Upper lobe of left lung (tissue), 6 donors: ENCODE measurements around the gene FAM222A. TPM values are rescaled to one million over a fixed set of nuclear protein-coding genes. Genes with fewer than 3 reads are reported as not detected.

ENCODE experiments used
- ATAC-seq, 2 donors: fragments of 200-7000 bp; cut with Tn5 transposase; one replicate each; pipeline ENCODE4 v1.9.1; 2022; ENCODE audit warnings: mild to moderate bottlenecking in 2 of 2, moderate library complexity in 2 of 2; ENCODE audit not compliant: low FRiP score in 2 of 2
- DNase-seq, 2 donors: peaks; one replicate each; pipeline ENCODE4 v3.0.0-alpha.2; 2019 to 2020
- H3K27ac ChIP-seq, 4 donors: fragments of 200-600 bp; sonication (generic); one replicate each; pipeline ENCODE4 v1.5.1; 2016 to 2019
- H3K27me3 ChIP-seq, 4 donors: fragments of 200-600 bp; sonication (generic); one replicate each; pipeline ENCODE4 v1.5.1; 2017 to 2019
- H3K36me3 ChIP-seq, 4 donors: fragments of 200-600 bp; sonication (generic); one replicate each; pipeline ENCODE4 v1.5.1; 2016 to 2019
- H3K4me1 ChIP-seq, 4 donors: fragments of 200-600 bp; sonication (generic); one replicate each; pipeline ENCODE4 v1.5.1; 2018 to 2019
- H3K4me3 ChIP-seq, 4 donors: fragments of 200-600 bp; sonication (generic); one replicate each; pipeline ENCODE4 v1.5.1; 2017 to 2019; ENCODE audit warnings: mild to moderate bottlenecking in 2 of 4, moderate library complexity in 1 of 4
- H3K9me3 ChIP-seq, 4 donors: fragments of 200-600 bp; sonication (generic); one replicate each; pipeline ENCODE4 v1.5.1; 2018 to 2019
- EP300 ChIP-seq, 4 donors: sonication (generic); formaldehyde crosslinking; IDR thresholded peaks; one replicate each; pipeline ENCODE4 v1.5.1; 2017; ENCODE audit warnings: antibody characterized with exemption in 4 of 4, control low read depth in 2 of 4
- POLR2A ChIP-seq, 4 donors: fragments of 450-650 bp; IDR thresholded peaks; one replicate each; pipeline ENCODE4 v1.5.1; 2016 to 2017; ENCODE audit warnings: antibody characterized with exemption in 4 of 4, mild to moderate bottlenecking in 2 of 4
- POLR2AphosphoS5 ChIP-seq, 2 donors: sonication (generic); formaldehyde crosslinking; IDR thresholded peaks; one replicate each; pipeline ENCODE4 v1.5.1; 2017; ENCODE audit warnings: antibody characterized with exemption in 2 of 2
- WGBS, 2 donors: methylation state at CpG; one replicate each; pipeline ENCODE4 v1.1.5; 2017 to 2018; 5-methylcytosine and 5-hydroxymethylcytosine counted together
- total RNA-seq, 6 donors: library from RNA; depleted of rRNA in 4 of 6; stranded (reverse); fragments of >200 nt in 4 of 6; gene quantifications; one replicate each; pipeline versions ENCODE4 v1.1.0 to v1.2.1, GENCODE V29; 2016 to 2021
- TF ChIP-seq, protein P1 (sequence below), 6 experiments: fragments of 450-650 bp in 4 of 6; fragments of 200-600 bp in 2 of 6; sonication (generic) in 2 of 6; IDR thresholded peaks; one replicate each; pipeline ENCODE4 v1.5.1; 2016 to 2019; ENCODE audit warnings: antibody characterized with exemption in 6 of 6
- donor health status: DM: no; HTN: no; CAD: no; lungs with moderate emphysema.
- donor health status: DM: no; HTN: yes; CAD: no; lungs with severe emphysema.

The FAM222A gene
- total RNA-seq, 6 donors from 2014 or later, result 1.0 to 7.3 (median 3.7) TPM

DNA sequence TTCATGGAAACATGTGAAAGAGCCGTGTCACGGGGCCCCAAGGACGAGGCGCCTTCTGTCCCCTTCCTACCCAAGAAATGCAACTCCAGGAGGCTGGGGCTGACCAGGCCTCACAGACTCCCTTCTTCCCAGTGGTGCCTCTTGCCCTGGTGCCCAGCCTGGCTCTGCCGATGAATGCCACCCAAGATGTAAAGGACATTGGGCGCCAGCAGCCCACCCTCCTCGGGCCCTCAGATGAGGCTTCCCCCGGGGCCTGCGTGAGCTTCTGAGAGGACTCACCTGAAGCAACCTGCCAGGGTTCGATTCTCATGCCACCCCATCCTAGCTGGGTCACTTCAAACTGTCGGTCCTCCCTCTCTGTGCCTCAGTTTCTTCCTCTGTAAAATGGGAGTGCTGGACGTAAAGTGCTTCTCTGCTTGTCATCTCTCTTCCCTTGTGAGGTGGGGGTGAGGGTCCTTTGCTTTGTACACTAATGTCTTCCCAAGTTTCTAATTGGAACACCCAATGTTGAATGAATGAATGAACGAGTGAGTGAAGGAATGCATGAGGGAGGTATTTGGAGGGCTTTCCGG, 10.8 kb downstream of the FAM222A start:
- peak overlapping the region in 1 of 4 donors; percentile 74 for H3K27ac ChIP-seq
- no peak for DNase-seq
- H3K9me3 ChIP-seq, result no peaks in the 10 kb centered on the region
- ATAC-seq, result no peak
- TF ChIP-seq POLR2A (IDR thresholded peaks at IDR 0.05), result no peak
- TF ChIP-seq EP300 (IDR thresholded peaks at IDR 0.05), result no peak
- TF ChIP-seq, protein P1, sequence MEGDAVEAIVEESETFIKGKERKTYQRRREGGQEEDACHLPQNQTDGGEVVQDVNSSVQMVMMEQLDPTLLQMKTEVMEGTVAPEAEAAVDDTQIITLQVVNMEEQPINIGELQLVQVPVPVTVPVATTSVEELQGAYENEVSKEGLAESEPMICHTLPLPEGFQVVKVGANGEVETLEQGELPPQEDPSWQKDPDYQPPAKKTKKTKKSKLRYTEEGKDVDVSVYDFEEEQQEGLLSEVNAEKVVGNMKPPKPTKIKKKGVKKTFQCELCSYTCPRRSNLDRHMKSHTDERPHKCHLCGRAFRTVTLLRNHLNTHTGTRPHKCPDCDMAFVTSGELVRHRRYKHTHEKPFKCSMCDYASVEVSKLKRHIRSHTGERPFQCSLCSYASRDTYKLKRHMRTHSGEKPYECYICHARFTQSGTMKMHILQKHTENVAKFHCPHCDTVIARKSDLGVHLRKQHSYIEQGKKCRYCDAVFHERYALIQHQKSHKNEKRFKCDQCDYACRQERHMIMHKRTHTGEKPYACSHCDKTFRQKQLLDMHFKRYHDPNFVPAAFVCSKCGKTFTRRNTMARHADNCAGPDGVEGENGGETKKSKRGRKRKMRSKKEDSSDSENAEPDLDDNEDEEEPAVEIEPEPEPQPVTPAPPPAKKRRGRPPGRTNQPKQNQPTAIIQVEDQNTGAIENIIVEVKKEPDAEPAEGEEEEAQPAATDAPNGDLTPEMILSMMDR (IDR thresholded peaks at IDR 0.05), result no peak
- no peak for TF ChIP-seq POLR2AphosphoS5 (IDR thresholded peaks at IDR 0.05)
- no peaks in the 10 kb centered on the region for H3K27me3 ChIP-seq
- H3K36me3 ChIP-seq, result no peaks in the 10 kb centered on the region
- peaks cover 13 to 36% (median 30%) of the 10 kb centered on the region in 4 donors for H3K4me1 ChIP-seq
- H3K4me3 ChIP-seq, result no peak overlapping the region
- 90 to 94% methylated on average over 9 to 14 of the region's 14 CpGs for WGBS, 2 donors

DNA sequence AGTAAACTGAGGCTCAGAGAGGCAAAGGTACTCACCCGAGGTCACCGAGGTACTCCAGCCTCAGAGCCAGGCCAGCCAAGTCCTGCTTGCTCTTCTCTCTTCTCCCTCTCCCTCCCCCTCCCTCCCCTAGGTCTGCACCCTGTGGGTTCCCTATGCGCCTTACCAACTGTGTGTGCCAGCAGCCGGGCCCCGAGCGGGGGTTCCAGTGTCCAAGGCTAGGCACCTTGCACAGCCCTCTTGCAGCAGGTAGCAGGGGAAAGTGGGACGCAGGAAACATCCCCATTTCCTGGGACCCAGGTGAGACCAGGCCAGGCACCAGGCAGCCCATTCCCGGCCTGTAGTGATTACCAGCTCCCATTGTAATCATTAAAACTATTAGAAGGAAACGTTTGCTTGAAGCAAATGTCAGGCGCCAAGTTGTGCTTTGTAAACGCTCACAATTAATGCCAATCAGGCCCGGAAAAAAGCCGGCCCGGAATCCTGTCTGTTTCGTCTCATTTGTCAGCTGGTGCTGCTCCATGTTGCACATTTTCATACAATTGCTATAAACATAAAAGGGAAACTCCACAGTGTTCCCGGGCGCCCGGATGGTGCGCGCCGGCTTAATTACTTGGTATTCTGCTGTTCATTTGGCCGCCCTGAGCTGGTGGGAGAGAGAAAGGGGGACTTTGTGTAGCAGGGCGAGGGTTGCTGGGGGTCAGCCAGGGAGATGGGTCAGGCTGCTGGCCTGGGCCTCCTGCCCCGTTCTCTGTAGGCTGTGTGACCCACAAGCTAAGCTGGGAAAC, 11.9 kb downstream of the FAM222A start:
- Histone ChIP-seq H3K4me1 (peaks cover 10 to 26% (median 22%) of the 10 kb centered on the region in 4 donors), H3K27ac (peak overlapping the region in 2 of 4 donors; percentile 26 to 74), H3K4me3 (no peak overlapping the region), H3K9me3 (no peaks in the 10 kb centered on the region), H3K27me3 (no peaks in the 10 kb centered on the region), H3K36me3 (no peaks in the 10 kb centered on the region)
- ATAC-seq, result no peak
- DNase-seq, result no peak
- TF ChIP-seq POLR2AphosphoS5 (IDR thresholded peaks at IDR 0.05) (no peak), EP300 (IDR thresholded peaks at IDR 0.05) (no peak), POLR2A (IDR thresholded peaks at IDR 0.05) (no peak)
- TF ChIP-seq, protein P1 (IDR thresholded peaks at IDR 0.05), result no peak
- WGBS, 2 donors, result 72 to 73% methylated on average over 19 to 24 of the region's 24 CpGs

DNA sequence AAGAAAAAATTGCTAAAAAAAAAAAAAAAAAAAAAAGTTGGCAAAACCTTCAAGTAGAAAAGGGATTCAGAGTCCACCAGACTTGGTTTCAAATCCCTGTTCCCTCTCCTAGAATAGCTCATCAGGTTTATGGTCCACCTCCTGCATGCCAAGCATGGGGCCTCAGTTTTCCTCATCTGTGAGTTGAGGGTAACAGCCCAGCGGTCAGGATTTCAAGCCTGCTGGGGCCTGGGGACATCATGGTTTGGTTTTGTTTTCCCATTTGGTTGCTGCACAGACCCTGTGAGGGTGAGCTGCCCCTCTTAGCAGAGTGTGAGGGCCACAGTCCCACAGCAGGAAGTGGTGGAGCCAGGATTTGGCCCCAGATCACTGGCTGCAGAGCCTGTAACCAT, 12.5 kb downstream of the FAM222A start:
- H3K27me3 ChIP-seq, result no peaks in the 10 kb centered on the region
- H3K4me3 ChIP-seq, result no peak overlapping the region
- WGBS, 2 donors, result 100% methylated on average over 1 of the region's 1 CpG
- no peaks in the 10 kb centered on the region for H3K36me3 ChIP-seq
- ATAC-seq (no peak), DNase-seq (no peak)
- no peaks in the 10 kb centered on the region for H3K9me3 ChIP-seq
- TF ChIP-seq POLR2AphosphoS5 (IDR thresholded peaks at IDR 0.05), result no peak
- no peak for TF ChIP-seq POLR2A (IDR thresholded peaks at IDR 0.05)
- TF ChIP-seq, protein P1 (IDR thresholded peaks at IDR 0.05), result no peak
- TF ChIP-seq EP300 (IDR thresholded peaks at IDR 0.05), result no peak
- peaks cover 10 to 22% (median 18%) of the 10 kb centered on the region in 4 donors for H3K4me1 ChIP-seq
- peak overlapping the region in 1 of 4 donors; percentile 21 for H3K27ac ChIP-seq

DNA sequence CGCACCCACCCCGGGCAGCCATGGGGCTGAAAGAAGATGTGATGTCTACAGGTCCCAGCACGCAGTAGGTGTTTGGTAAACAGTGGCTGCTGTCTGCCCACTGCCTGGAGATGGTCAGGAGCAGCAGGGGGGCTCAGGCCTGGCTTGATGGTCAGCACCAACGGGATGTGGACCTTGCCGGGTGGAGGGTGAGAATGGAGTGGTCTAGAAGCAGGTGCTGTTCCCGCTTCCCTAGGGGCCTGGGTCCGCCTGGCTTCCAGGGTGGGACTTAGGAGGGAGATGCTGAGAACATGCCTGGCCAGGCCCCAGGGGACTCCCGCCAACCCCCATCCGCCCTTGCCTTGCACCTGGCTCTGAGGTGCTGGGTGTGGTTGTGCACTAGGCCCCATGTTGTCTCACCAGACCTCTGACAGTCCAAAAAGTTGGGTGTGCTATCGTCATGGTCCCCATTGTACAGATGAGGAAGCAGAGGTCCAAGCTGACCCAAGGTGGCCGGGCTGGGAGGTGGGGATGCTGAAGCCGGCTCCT, 12.9 kb downstream of the FAM222A start:
- Histone ChIP-seq H3K4me1 (peaks cover 10 to 22% (median 18%) of the 10 kb centered on the region in 4 donors), H3K27ac (peak overlapping the region in 1 of 4 donors; percentile 21), H3K9me3 (no peaks in the 10 kb centered on the region), H3K27me3 (no peaks in the 10 kb centered on the region), H3K36me3 (no peaks in the 10 kb centered on the region), H3K4me3 (no peak overlapping the region)
- no peak for TF ChIP-seq EP300 (IDR thresholded peaks at IDR 0.05)
- no peak for TF ChIP-seq POLR2A (IDR thresholded peaks at IDR 0.05)
- TF ChIP-seq, protein P1 (IDR thresholded peaks at IDR 0.05), result no peak
- no peak for TF ChIP-seq POLR2AphosphoS5 (IDR thresholded peaks at IDR 0.05)
- DNase-seq (no peak), ATAC-seq (no peak)
- 91 to 93% methylated on average over 3 to 12 of the region's 12 CpGs for WGBS, 2 donors
